Measurements from ENCODE around the gene TPPP2. TPM values are rescaled to one million over a fixed set of nuclear protein-coding genes. Genes with fewer than 3 reads are reported as not detected.

TPPP2 gene
- total RNA-seq, 1 donor from 2014 or later: not detected

DNA sequence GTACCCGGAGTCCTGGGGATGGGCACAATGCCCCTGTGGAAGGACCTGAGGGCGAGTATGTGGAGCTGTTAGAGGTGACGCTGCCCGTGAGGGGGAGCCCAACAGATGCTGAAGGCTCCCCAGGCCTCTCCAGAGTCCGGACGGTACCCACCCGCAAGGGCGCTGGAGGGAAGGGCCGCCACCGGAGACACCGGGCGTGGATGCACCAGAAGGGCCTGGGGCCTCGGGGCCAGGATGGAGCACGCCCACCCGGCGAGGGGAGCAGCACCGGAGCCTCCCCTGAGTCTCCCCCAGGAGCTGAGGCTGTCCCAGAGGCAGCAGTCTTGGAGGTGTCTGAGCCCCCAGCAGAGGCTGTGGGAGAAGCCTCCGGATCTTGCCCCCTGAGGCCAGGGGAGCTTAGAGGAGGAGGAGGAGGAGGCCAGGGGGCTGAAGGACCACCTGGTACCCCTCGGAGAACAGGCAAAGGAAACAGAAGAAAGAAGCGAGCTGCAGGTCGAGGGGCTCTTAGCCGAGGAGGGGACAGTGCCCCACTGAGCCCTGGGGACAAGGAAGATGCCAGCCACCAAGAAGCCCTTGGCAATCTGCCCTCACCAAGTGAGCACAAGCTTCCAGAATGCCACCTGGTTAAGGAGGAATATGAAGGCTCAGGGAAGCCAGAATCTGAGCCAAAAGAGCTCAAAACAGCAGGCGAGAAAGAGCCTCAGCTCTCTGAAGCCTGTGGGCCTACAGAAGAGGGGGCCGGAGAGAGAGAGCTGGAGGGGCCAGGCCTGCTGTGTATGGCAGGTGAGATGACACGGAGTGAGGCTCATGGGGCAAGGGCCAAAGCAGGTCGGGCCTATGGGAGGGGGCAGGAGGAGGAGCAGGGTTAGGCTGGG, 44.6 kb downstream of the TPPP2 start:
- H3K27ac ChIP-seq: peak overlapping the region in 1 of 2 donors; percentile 5

GRCh38 chr14:21075719-21076437, 45.9 kb downstream of the TPPP2 start:
- no peak for DNase-seq (ENCODE audit: low spot score in 2 of 2)
- Histone ChIP-seq H3K27ac (no peak overlapping the region), H3K4me1 (peaks cover 8 to 12% of the 10 kb centered on the region in 2 donors), H3K9me3 (no peaks in the 10 kb centered on the region), H3K27me3 (no peaks in the 10 kb centered on the region), H3K4me3 (no peak overlapping the region), H3K36me3 (peaks cover 67 to 75% of the 10 kb centered on the region in 2 donors)
- no peak for TF ChIP-seq CTCF (IDR thresholded peaks at IDR 0.05)
- intact Hi-C loops (cut with DNase I): no loop called here

More for the DNA sequence above, 44.6 kb downstream of the TPPP2 start:
- Histone ChIP-seq H3K4me3 (no peak overlapping the region), H3K9me3 (no peaks in the 10 kb centered on the region), H3K36me3 (peaks cover 60 to 62% of the 10 kb centered on the region in 2 donors), H3K27me3 (no peaks in the 10 kb centered on the region), H3K4me1 (peaks cover 8 to 15% of the 10 kb centered on the region in 2 donors)
- intact Hi-C loops (cut with DNase I): no loop called here
- TF ChIP-seq CTCF (IDR thresholded peaks at IDR 0.05): no peak
- DNase-seq (ENCODE audit: low spot score in 2 of 2): no peak

DNA sequence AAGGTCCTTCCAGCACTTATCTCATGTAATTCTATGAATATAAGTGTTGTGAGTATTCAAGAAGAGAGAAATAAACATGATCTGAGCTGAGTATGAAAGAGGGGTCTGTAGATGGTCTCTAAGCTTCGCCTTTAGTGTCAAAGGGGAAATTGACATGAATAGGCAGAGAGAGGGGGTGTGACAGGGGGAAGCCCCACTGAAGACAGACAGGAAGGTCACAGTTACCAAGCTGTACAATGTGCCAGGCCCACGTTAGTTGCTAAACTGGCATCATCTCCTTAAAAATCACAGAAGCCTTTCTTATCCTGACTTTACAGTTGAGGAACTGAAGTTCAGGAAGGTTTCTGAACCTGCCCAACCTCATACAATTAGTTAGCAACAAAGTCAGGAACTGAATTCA, 47.7 kb downstream of the TPPP2 start:
- H3K36me3 ChIP-seq: peaks cover 84 to 93% of the 10 kb centered on the region in 2 donors
- no peak overlapping the region for H3K4me3 ChIP-seq
- intact Hi-C loops (cut with DNase I): no loop called here
- TF ChIP-seq CTCF (IDR thresholded peaks at IDR 0.05): no peak
- H3K27me3 ChIP-seq: no peaks in the 10 kb centered on the region
- H3K9me3 ChIP-seq: no peaks in the 10 kb centered on the region
- H3K27ac ChIP-seq: no peak overlapping the region
- H3K4me1 ChIP-seq: peaks cover under 1 to 4% of the 10 kb centered on the region in 2 donors
- no peak for DNase-seq (ENCODE audit: low spot score in 2 of 2)

DNA sequence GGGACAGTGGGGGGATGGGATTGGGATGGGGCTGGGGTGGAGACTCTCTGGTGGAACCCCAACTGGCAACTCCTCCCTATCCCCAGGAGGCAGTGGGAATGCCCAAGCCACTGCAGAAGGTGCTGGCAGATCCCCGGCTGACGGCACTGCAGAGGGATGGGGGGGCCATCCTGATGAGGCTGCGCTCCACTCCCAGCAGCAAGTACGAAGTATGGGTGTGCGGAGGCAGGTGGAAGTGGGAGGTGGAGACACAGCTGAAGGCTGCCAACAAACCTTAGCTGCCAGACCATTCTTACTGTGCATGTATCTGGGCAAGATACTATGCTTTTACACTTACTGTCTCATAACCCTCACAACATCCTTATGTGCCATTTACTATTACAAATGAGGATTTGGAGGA, 48.3 kb downstream of the TPPP2 start:
- H3K4me3 ChIP-seq: no peak overlapping the region
- no peaks in the 10 kb centered on the region for H3K9me3 ChIP-seq
- intact Hi-C loops (cut with DNase I): no loop called here
- H3K36me3 ChIP-seq: peaks cover 84 to 95% of the 10 kb centered on the region in 2 donors
- no peaks in the 10 kb centered on the region for H3K4me1 ChIP-seq
- TF ChIP-seq CTCF (IDR thresholded peaks at IDR 0.05): no peak
- H3K27ac ChIP-seq: no peak overlapping the region
- no peak for DNase-seq (ENCODE audit: low spot score in 2 of 2)
- H3K27me3 ChIP-seq: no peaks in the 10 kb centered on the region

DNA sequence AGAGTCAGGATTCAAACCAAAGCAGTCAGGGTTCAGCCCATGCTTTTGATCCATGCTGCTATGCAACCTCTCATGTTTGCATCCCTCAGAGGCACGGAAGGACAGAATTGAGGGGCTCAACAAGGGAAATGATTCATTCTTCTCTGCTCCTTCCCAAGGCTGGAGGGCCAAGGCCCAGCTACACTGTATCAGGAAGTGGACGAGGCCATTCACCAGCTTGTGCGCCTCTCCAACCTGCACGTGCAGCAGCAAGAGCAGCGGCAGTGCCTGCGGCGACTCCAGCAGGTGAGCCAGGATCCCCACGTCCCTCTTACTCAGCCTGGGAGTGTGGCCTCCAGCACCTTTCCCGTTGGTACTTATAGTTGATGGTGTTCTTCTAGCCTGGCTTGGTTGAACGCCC, 48.7 kb downstream of the TPPP2 start:
- Histone ChIP-seq H3K27me3 (no peaks in the 10 kb centered on the region), H3K9me3 (no peaks in the 10 kb centered on the region), H3K4me3 (no peak overlapping the region), H3K4me1 (no peaks in the 10 kb centered on the region), H3K27ac (no peak overlapping the region), H3K36me3 (peaks cover 86 to 94% of the 10 kb centered on the region in 2 donors)
- intact Hi-C loops (cut with DNase I): no loop called here
- no peak for TF ChIP-seq CTCF (IDR thresholded peaks at IDR 0.05)
- DNase-seq (ENCODE audit: low spot score in 2 of 2): no peak

All from ascending aorta (tissue), 2 donors.